ENCODE measurements around the gene SKI. TPM values are rescaled to one million over a fixed set of nuclear protein-coding genes. Genes with fewer than 3 reads are reported as not detected.
"Not testable (repeated sequence)": the region's sequence is repeated elsewhere in the genome, so short reads cannot be mapped to it uniquely, and the experiment has no call there.

The SKI gene
- total and polyA plus RNA-seq, 2 of the 4 experiments (the other 2 are of a cell fraction): 2.3 to 20.1 TPM

GRCh38 chr1:2261476-2262395 lies 33.6 kb downstream of the SKI start:
- H3K36me3 ChIP-seq (ENCODE audit: control insufficient read depth, insufficient read depth, low read length); H3K9me3 ChIP-seq (ENCODE audit: control insufficient read depth, insufficient read depth, low read length); dilution Hi-C loops (cut with HindIII; ENCODE audit: low sequenced_read_pairs, unreplicated experiment); H3K23ac ChIP-seq (ENCODE audit: low read depth, low read length); H3K4me3 ChIP-seq (ENCODE audit: insufficient read depth, low read depth, low read length); H3K4ac ChIP-seq (ENCODE audit: low read depth, low read length); POLR2A ChIA-PET (ENCODE audit: unreplicated experiment); H2AK9ac ChIP-seq (replicated peaks; ENCODE audit: low read depth, low read length, poor library complexity); in situ Hi-C loops (cut with MboI; ENCODE audit: low sequenced_read_pairs); H3K56ac ChIP-seq (ENCODE audit: extremely low read depth, insufficient read depth, low read length); H4K5ac ChIP-seq (ENCODE audit: low read depth, low read length); BruUV-seq (replicated peaks); CTCF ChIA-PET; H4K8ac ChIP-seq (ENCODE audit: low read depth in 2 of 2, low read length in 2 of 2); H3K18ac ChIP-seq (ENCODE audit: low read depth, low read length); H3K14ac ChIP-seq (replicated peaks; ENCODE audit: low read depth, low read length); H2BK5ac ChIP-seq (ENCODE audit: low read depth, low read length, poor library complexity, severe bottlenecking); ATAC-seq (ENCODE audit: low read depth); H4K91ac ChIP-seq (ENCODE audit: insufficient read depth, low read depth, low read length); H2BK120ac ChIP-seq (ENCODE audit: low read depth, low read length); H2AK5ac ChIP-seq (ENCODE audit: low read depth, low read length); H3K4me2 ChIP-seq (ENCODE audit: low read depth, low read length); H3K27me3 ChIP-seq (ENCODE audit: control insufficient read depth, insufficient read depth, low read length); H2BK15ac ChIP-seq (ENCODE audit: low read depth, low read length); H3K4me1 ChIP-seq (ENCODE audit: control insufficient read depth, insufficient read depth, low read length); H2BK20ac ChIP-seq (ENCODE audit: low read depth, low read length); DNase-seq; H2AFZ ChIP-seq (replicated peaks; ENCODE audit: low read length, poor library complexity); intact Hi-C loops (cut with micrococcal nuclease); H3K9ac ChIP-seq (ENCODE audit: low read depth, low read length); H3K27ac ChIP-seq (ENCODE audit: insufficient read depth, low read length): not testable (repeated sequence)
- WGBS, 2 experiments (ENCODE audit: extremely low coverage in 2 of 2, insufficient read length in 1 of 2): 100% methylated on average over 8 of the region's 25 CpGs; no CpG with 5 or more reads in 1 of the 2 experiments
- Histone ChIP-seq H4K20me1 (ENCODE audit: insufficient read depth, low read length) (peaks cover 98% of the 10 kb centered on the region), H3K9me1 (ENCODE audit: insufficient read depth, low read length) (peaks cover 30% of the 10 kb centered on the region), H3K79me1 (ENCODE audit: low read depth in 1 of 2, low read length in 2 of 2) (peaks cover 0 to 45% of the 10 kb centered on the region in 2 experiments; a peak in 2 of 4 replicates)
